Stomach (tissue), 9 donors: ENCODE data around the gene SLC35E4. TPM values are rescaled to one million over a fixed set of nuclear protein-coding genes. Genes with fewer than 3 reads are reported as not detected.
A peak's percentile ranks its signal among the peaks of the same experiment; 100 is the strongest.

ENCODE experiments used
- DNase-seq, 2 donors: peaks; one replicate each; pipeline versions ENCODE4 v3.0.0 to v3.0.0-alpha.2; 2013 to 2019
- H3K27ac ChIP-seq, 5 donors: fragments of 200-600 bp in 4 of 5; sonication (generic) in 4 of 5; one replicate each; pipeline ENCODE4 v1.5.1; 2013 to 2019; ENCODE audit warnings: mild to moderate bottlenecking in 1 of 5, moderate library complexity in 1 of 5
- H3K27me3 ChIP-seq, 3 donors: fragments of 200-600 bp; sonication (generic); one replicate each; pipeline ENCODE4 v1.5.1; 2017 to 2019; ENCODE audit warnings: mixed run types in 1 of 3
- H3K36me3 ChIP-seq, 4 donors: fragments of 200-600 bp; sonication (generic); 1 replicate in 3 of 4; 2 replicates in 1 of 4; pipeline ENCODE4 v1.5.1; 2016 to 2019
- H3K4me1 ChIP-seq, 4 donors: fragments of 200-600 bp; sonication (generic); one replicate each; pipeline ENCODE4 v1.5.1; 2016 to 2019
- H3K4me3 ChIP-seq, 4 donors: fragments of 200-600 bp; sonication (generic) in 3 of 4; one replicate each; pipeline ENCODE4 v1.5.1; 2016 to 2019; ENCODE audit warnings: mild to moderate bottlenecking in 1 of 4
- H3K9me3 ChIP-seq, 4 donors: fragments of 200-600 bp; sonication (generic); one replicate each; pipeline ENCODE4 v1.5.1; 2016 to 2019
- EP300 ChIP-seq: sonication (generic); formaldehyde crosslinking; IDR thresholded peaks from one replicate; pipeline ENCODE4 v1.6.1; 2017; ENCODE audit warnings: antibody characterized with exemption
- POLR2A ChIP-seq, 4 donors: fragments of 450-650 bp; IDR thresholded peaks; one replicate each; pipeline ENCODE4 v1.6.1; 2016; ENCODE audit warnings: antibody characterized with exemption in 4 of 4, control low read depth in 2 of 4, mild to moderate bottlenecking in 1 of 4, moderate library complexity in 1 of 4
- POLR2AphosphoS5 ChIP-seq, 3 donors: sonication (generic); formaldehyde crosslinking; IDR thresholded peaks; one replicate each; pipeline ENCODE4 v1.6.1; 2016; ENCODE audit warnings: antibody characterized with exemption in 3 of 3
- WGBS, 5 donors: extraction: QIAGEN DNeasy Blood & Tissue Kit in 3 of 5; methylation state at CpG; one replicate each; pipeline versions ENCODE4 v1.1.5 to v1.1.7; 2013 to 2018; 5-methylcytosine and 5-hydroxymethylcytosine counted together
- intact Hi-C: fragments of 100-400 bp; cut with DNase I; formaldehyde crosslinking; loops from one replicate; pipeline ENCODE4 v1.15.1; 2023; ENCODE audit warnings: low total_unique reads
- polyA plus RNA-seq, 3 donors: library from polyadenylated mRNA; stranded (reverse); fragments of 200-250 nt; gene quantifications; one replicate each; pipeline ENCODE4 v1.2.3, GENCODE V29; 2013
- total RNA-seq, 5 donors: library from RNA; depleted of rRNA; stranded (reverse); fragments of >200 nt; gene quantifications; one replicate each; pipeline versions ENCODE4 v1.1.0 to v1.2.3, GENCODE V29; 2014 to 2016
- TF ChIP-seq, protein P1 (sequence below), 7 experiments: fragments of 450-650 bp in 4 of 7; fragments of 200-600 bp in 3 of 7; sonication (generic) in 3 of 7; IDR thresholded peaks; one replicate each; pipeline ENCODE4 v1.5.1; 2016 to 2019; ENCODE audit warnings: antibody characterized with exemption in 7 of 7, control low read depth in 2 of 7, mild to moderate bottlenecking in 1 of 7
- donor health status: healthy with polysubstance abuse.
- donor health status: Bipolar disorder and iron deficiency.
- donor health status: healthy.

Gene SLC35E4
- total and polyA plus RNA-seq, 8 donors, result 0.45 to 7.2 (median 2.2) TPM

DNA sequence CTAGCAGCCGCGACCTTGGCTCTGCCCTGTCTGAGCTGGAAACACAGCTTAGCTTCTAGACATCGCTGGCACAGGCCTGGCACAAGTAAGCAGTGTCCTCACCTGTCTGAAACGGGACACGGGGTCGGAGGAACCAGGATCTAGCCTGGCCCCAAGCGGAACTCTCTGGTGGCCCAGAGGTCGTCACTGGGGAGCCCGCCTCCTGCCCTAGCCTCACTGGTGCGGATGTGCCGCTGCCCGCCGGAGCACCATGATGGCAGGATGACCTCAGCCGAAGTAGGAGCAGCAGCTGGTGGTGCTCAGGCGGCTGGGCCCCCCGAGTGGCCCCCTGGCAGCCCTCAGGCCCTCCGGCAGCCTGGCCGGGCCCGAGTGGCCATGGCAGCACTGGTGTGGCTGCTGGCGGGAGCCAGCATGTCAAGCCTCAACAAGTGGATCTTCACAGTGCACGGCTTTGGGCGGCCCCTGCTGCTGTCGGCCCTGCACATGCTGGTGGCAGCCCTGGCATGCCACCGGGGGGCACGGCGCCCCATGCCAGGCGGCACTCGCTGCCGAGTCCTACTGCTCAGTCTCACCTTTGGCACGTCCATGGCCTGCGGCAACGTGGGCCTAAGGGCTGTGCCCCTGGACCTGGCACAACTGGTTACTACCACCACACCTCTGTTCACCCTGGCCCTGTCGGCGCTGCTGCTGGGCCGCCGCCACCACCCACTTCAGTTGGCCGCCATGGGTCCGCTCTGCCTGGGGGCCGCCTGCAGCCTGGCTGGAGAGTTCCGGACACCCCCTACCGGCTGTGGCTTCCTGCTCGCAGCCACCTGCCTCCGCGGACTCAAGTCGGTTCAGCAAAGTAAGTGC is 871 bp downstream of the SLC35E4 start:
- intact Hi-C loops, result no loop called here
- TF ChIP-seq POLR2A (IDR thresholded peaks at IDR 0.05) (no peak), POLR2AphosphoS5 (IDR thresholded peaks at IDR 0.05) (no peak), EP300 (no peak)
- TF ChIP-seq, protein P1, sequence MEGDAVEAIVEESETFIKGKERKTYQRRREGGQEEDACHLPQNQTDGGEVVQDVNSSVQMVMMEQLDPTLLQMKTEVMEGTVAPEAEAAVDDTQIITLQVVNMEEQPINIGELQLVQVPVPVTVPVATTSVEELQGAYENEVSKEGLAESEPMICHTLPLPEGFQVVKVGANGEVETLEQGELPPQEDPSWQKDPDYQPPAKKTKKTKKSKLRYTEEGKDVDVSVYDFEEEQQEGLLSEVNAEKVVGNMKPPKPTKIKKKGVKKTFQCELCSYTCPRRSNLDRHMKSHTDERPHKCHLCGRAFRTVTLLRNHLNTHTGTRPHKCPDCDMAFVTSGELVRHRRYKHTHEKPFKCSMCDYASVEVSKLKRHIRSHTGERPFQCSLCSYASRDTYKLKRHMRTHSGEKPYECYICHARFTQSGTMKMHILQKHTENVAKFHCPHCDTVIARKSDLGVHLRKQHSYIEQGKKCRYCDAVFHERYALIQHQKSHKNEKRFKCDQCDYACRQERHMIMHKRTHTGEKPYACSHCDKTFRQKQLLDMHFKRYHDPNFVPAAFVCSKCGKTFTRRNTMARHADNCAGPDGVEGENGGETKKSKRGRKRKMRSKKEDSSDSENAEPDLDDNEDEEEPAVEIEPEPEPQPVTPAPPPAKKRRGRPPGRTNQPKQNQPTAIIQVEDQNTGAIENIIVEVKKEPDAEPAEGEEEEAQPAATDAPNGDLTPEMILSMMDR (IDR thresholded peaks at IDR 0.05), result no peak

DNA sequence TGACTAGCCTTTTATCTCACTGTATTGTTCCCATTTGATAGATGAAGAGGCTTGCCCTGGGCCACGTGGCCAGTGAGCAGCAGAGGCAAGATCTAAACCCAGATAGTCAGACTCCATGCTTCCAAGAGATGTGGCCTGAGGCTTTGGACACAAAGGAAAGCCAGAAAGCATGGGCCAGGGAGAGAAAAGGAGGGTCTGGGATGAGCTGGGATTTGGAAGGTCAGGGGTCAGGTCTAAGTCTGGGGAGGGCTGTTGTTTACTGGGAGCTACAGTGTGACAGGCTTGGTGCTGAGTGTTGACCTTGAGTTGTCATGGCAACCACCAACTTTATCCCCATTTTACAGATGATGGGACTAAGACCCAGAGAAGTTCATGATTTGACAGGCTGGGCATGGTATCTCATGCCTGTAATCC is 2.1 kb downstream of the SLC35E4 start:
- peak overlapping the region in 2 of 4 donors; percentile 59 to 60 for H3K4me3 ChIP-seq
- no peak for DNase-seq
- H3K27me3 ChIP-seq, result no peaks in the 10 kb centered on the region
- no peaks in the 10 kb centered on the region for H3K36me3 ChIP-seq
- H3K27ac ChIP-seq, result no peak overlapping the region
- 20 to 59% (median 33%) methylated on average over 1 of the region's 1 CpG for WGBS, 5 donors
- TF ChIP-seq POLR2A (IDR thresholded peaks at IDR 0.05) (no peak), POLR2AphosphoS5 (IDR thresholded peaks at IDR 0.05) (no peak), EP300 (no peak)
- TF ChIP-seq, protein P1 (IDR thresholded peaks at IDR 0.05), result no peak
- H3K9me3 ChIP-seq, result no peaks in the 10 kb centered on the region
- peaks cover 26 to 49% (median 39%) of the 10 kb centered on the region in 4 donors for H3K4me1 ChIP-seq
- intact Hi-C loops, result no loop called here

More for the DNA sequence above, 871 bp downstream of the SLC35E4 start:
- Histone ChIP-seq H3K4me1 (peaks cover 26 to 49% (median 39%) of the 10 kb centered on the region in 4 donors), H3K4me3 (peak overlapping the region; percentile 59 to 70 (median 63)), H3K27ac (peak overlapping the region; percentile 81 to 96 (median 86)), H3K9me3 (no peaks in the 10 kb centered on the region), H3K27me3 (no peaks in the 10 kb centered on the region), H3K36me3 (no peaks in the 10 kb centered on the region)
- WGBS, 5 donors, result 44 to 78% (median 46%) methylated on average over 12 to 45 of the region's 45 CpGs
- DNase-seq, result peak; percentile 28 to 54

DNA sequence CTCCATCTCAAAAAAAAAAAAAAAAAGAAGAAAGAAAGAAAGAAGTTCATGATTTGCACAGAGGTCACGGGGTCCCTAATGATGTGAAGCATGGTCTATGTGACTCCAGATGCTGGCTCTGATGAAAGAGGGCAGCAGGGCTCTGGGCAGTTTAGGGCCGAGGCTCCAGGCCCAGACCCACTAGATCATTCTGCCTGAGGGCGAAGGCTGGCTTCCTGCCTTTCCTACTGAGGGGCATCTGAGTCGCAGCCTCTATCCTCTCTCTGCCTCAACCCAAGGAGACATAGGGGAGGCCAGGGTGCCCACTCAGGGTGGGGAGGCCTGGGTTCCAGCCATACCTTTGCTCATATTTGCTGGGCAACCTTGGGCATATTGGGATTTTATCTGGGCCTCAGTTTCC is 4.8 kb downstream of the SLC35E4 start:
- Histone ChIP-seq H3K4me1 (peaks cover 16 to 42% (median 31%) of the 10 kb centered on the region in 4 donors), H3K4me3 (no peak overlapping the region), H3K9me3 (no peaks in the 10 kb centered on the region), H3K27ac (no peak overlapping the region), H3K27me3 (no peaks in the 10 kb centered on the region), H3K36me3 (no peaks in the 10 kb centered on the region)
- TF ChIP-seq EP300 (no peak), POLR2AphosphoS5 (IDR thresholded peaks at IDR 0.05) (no peak), POLR2A (IDR thresholded peaks at IDR 0.05) (no peak)
- TF ChIP-seq, protein P1 (IDR thresholded peaks at IDR 0.05), result no peak
- 90 to 98% (median 97%) methylated on average over 4 of the region's 4 CpGs for WGBS, 5 donors
- DNase-seq, result no peak
- intact Hi-C loops, result no loop called here

DNA sequence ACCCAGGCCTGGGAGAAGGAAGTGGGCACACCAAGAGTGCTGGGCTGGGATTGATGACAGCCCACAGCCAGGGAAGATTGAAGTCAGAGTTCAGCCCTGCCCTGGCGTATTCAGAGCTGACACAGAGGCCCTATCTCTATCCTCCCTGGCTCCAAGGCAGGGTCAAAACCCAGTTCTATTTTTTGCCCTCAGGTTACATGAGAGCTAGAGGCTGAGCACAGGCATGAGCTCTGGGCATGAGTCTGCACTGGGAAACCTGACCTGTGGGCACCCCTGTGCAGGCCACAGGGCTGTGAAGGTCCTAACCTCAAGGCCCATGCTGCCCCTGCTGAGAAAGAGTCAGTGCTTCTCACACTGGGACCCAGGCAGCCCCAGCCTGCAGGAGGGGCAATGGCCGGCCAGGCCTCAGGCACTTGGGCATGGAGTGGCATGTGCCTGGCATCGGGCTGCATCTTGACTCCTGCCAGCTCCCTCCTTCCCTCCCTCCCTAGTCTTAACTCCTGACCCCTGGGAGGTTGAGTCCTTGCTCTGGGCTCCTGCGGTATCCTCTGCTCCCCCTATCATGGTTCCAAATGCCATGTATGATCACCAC is 5.4 kb downstream of the SLC35E4 start:
- Histone ChIP-seq H3K9me3 (no peaks in the 10 kb centered on the region), H3K27ac (no peak overlapping the region), H3K4me1 (peaks cover 14 to 37% (median 28%) of the 10 kb centered on the region in 4 donors), H3K27me3 (no peaks in the 10 kb centered on the region), H3K4me3 (no peak overlapping the region), H3K36me3 (no peaks in the 10 kb centered on the region)
- TF ChIP-seq POLR2A (IDR thresholded peaks at IDR 0.05) (no peak), POLR2AphosphoS5 (IDR thresholded peaks at IDR 0.05) (no peak), EP300 (no peak)
- TF ChIP-seq, protein P1 (IDR thresholded peaks at IDR 0.05), result no peak
- intact Hi-C loops, result no loop called here
- no peak for DNase-seq
- 84 to 98% (median 89%) methylated on average over 3 to 4 of the region's 4 CpGs for WGBS, 5 donors
